Neural crest cell (in vitro differentiated cells): Measurements from ENCODE around the gene WSB1. TPM values are rescaled to one million over a fixed set of nuclear protein-coding genes. Genes with fewer than 3 reads are reported as not detected.

Experiments used
- DNase-seq: peaks from one replicate; pipeline ENCODE4 v3.0.0; 2021; ENCODE audit warnings: low read depth, mixed read lengths, low spot score
- H3K27ac Mint-ChIP-seq: one replicate; pipeline ENCODE4 v1.8.0; 2021; ENCODE audit warnings: mild to moderate bottlenecking, mixed read lengths; ENCODE audit not compliant: unreplicated experiment
- H3K27me3 Mint-ChIP-seq: 2 replicates; pipeline ENCODE4 v1.8.0; 2021; ENCODE audit warnings: low read depth, mild to moderate bottlenecking, mixed read lengths
- H3K36me3 Mint-ChIP-seq: 2 replicates; pipeline ENCODE4 v1.8.0; 2021; ENCODE audit warnings: low read depth, mild to moderate bottlenecking, mixed read lengths
- H3K4me1 Mint-ChIP-seq: 2 replicates; pipeline ENCODE4 v1.8.0; 2021; ENCODE audit warnings: mixed read lengths
- H3K4me3 Mint-ChIP-seq: one replicate; pipeline ENCODE4 v1.8.0; 2021; ENCODE audit warnings: mild to moderate bottlenecking, mixed read lengths
- H3K9me3 Mint-ChIP-seq: 2 replicates; pipeline ENCODE4 v1.8.0; 2021; ENCODE audit warnings: mixed read lengths
- total RNA-seq: library from RNA; stranded (reverse); gene quantifications from 2 replicates; pipeline ENCODE4 v1.2.1, GENCODE V29; 2021
- TF ChIP-seq, protein P1 (sequence below): fragments of 200-600 bp; sonication (generic); conservative IDR thresholded peaks from 2 replicates; pipeline ENCODE4 v1.5.0; 2021; ENCODE audit warnings: antibody characterized with exemption, mild to moderate bottlenecking

WSB1 gene
- total RNA-seq, 1 donor from 2014 or later, result 237 TPM

DNA sequence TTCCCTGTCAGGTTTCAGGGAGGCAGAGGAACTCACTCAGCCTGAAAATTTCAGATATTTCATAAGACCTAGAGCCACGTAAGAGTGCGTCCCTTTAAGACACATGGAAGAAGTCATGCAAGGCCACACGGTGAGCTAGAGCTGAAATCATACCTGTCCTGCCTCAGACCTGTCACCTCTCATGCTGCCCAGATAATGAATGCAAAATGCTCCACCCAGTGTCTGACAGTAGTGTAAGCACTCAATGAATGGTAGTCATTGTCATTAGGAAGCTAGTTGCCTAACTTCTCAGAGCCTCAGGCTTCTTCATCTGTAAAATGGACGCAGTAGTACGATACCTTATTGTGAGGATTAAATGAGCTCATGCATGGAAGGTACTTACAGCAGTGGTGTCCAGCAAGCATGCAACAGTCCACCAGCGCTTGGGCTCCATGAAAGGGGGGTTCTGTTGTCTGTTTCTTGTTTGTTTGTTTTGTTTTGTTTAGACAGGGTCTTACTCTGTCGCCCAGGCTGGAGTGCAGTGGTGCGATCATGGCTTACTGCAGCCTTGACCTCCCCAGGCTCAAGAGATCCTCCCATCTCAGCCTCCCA lies 60.7 kb downstream of the WSB1 start:
- H3K27ac Mint-ChIP-seq, result peak overlapping the region; percentile 19
- H3K9me3 Mint-ChIP-seq, result no peaks in the 10 kb centered on the region
- no peaks in the 10 kb centered on the region for H3K27me3 Mint-ChIP-seq

DNA sequence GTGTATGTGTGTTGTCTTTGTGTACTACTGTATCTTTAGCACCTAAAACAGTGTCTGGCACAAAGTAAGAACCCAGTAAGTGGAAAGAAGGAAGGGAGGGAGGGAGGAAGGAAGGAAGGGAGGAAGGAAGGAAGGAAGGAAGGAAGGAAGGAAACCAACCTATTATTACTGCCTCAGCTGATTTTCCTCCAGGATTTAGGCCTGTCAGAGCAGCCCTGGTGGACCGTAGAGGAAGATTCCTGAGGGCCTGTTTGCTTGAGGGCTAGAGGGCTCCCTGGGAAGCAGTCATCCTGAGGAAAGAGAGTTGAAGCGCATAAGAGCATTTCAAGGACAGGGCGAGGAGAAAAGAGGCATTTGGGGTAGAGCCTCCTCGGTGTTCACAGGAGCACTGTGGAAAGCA lies 61.5 kb downstream of the WSB1 start:
- Mint-ChIP-seq H3K36me3 (no peaks in the 10 kb centered on the region), H3K27me3 (no peaks in the 10 kb centered on the region), H3K4me3 (no peak overlapping the region), H3K4me1 (peaks cover 20% of the 10 kb centered on the region), H3K27ac (no peak overlapping the region), H3K9me3 (no peaks in the 10 kb centered on the region)
- TF ChIP-seq, protein P1, sequence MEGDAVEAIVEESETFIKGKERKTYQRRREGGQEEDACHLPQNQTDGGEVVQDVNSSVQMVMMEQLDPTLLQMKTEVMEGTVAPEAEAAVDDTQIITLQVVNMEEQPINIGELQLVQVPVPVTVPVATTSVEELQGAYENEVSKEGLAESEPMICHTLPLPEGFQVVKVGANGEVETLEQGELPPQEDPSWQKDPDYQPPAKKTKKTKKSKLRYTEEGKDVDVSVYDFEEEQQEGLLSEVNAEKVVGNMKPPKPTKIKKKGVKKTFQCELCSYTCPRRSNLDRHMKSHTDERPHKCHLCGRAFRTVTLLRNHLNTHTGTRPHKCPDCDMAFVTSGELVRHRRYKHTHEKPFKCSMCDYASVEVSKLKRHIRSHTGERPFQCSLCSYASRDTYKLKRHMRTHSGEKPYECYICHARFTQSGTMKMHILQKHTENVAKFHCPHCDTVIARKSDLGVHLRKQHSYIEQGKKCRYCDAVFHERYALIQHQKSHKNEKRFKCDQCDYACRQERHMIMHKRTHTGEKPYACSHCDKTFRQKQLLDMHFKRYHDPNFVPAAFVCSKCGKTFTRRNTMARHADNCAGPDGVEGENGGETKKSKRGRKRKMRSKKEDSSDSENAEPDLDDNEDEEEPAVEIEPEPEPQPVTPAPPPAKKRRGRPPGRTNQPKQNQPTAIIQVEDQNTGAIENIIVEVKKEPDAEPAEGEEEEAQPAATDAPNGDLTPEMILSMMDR, result no peak
- DNase-seq, result no peak

More for the DNA sequence above, 60.7 kb downstream of the WSB1 start:
- H3K4me3 Mint-ChIP-seq, result peak overlapping the region; percentile 81
- TF ChIP-seq, protein P1, result no peak
- peaks cover 16% of the 10 kb centered on the region for H3K4me1 Mint-ChIP-seq
- DNase-seq, result no peak
- no peaks in the 10 kb centered on the region for H3K36me3 Mint-ChIP-seq

DNA sequence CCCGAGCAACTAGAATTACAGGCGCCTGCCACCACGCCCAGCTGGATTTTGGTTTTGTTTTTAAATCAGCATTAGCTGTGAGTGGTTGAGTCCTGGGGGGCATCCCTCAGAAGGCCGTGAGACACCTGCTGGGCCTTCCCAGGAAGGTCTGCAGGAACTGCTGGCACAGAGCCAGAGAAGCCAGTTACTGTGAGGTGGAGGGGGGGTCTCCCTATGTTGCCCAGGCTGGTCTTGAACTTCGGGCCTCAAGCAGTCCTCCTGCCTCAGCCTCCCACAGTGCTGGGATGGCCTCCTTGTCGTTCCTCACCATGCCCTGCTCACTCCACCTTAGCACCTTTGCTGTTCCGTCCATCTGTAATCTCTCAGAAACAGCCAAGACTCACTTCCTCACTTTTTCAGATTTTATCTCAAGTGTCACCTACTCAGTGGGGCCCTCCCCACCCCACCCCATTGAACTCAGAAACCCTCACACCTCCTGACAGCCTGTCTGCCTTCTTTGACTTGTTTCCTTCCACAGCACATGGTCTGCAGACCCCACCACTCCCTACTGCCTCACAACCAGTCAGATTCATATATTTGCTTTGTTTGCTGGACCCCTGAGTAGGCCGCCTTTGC lies 62.3 kb downstream of the WSB1 start:
- Mint-ChIP-seq H3K36me3 (no peaks in the 10 kb centered on the region), H3K27me3 (no peaks in the 10 kb centered on the region), H3K4me3 (no peak overlapping the region), H3K27ac (no peak overlapping the region), H3K4me1 (peaks cover 25% of the 10 kb centered on the region), H3K9me3 (no peaks in the 10 kb centered on the region)
- DNase-seq, result no peak
- TF ChIP-seq, protein P1, result no peak

DNA sequence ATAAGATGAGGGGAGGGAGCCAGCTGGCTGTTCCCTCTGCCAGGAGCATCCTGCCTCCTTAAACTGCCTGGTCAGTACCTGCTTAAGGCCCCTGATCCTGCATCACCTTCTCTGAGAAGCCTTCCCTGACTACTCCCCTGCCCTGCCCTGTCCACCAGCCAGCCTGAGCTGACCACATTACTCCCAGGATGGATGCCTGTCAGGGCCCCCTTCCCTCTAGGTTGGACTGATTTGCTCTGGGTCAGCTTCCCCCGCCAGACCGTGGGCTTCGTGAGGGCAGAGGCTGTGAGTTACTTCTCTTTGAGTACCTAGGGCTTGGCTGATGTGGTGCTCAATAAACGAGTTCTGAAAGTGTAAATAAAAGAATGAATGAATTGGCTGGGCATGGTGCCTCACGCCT lies 63.3 kb downstream of the WSB1 start:
- Mint-ChIP-seq H3K27me3 (no peaks in the 10 kb centered on the region), H3K36me3 (no peaks in the 10 kb centered on the region), H3K4me3 (peak overlapping the region; percentile 19), H3K4me1 (peaks cover 25% of the 10 kb centered on the region), H3K9me3 (no peaks in the 10 kb centered on the region), H3K27ac (no peak overlapping the region)
- TF ChIP-seq, protein P1, result no peak
- no peak for DNase-seq

DNA sequence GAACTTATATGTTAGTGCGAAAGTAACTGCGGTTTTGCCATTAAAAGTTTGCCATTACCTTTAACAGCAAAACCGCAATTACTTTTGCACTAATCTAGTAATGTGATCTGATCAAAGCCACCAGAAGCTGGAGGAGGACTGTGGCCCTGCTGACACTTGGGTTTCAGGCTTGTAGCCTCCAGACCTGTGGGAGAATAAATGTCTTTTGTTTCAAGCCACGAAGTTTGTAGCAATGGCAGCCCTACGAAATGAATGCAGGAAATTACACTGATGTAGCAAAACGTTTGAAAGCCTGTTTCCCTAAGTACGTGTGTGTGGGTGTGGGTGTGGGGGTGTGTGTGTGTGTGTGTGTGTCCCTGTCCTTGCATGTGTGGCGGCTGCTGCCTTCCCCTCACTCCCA lies 66.6 kb downstream of the WSB1 start:
- Mint-ChIP-seq H3K36me3 (no peaks in the 10 kb centered on the region), H3K4me3 (no peak overlapping the region), H3K4me1 (peaks cover 30% of the 10 kb centered on the region), H3K27me3 (no peaks in the 10 kb centered on the region), H3K27ac (no peak overlapping the region), H3K9me3 (no peaks in the 10 kb centered on the region)
- TF ChIP-seq, protein P1, result no peak
- DNase-seq, result no peak
